Ishikawa (cell line): ENCODE data around the gene HDAC9.

Experiments
- CEBPB ChIP-seq: IDR thresholded peaks from 2 replicates; pipeline ENCODE4 v1.6.1; 2012
- CREB1 ChIP-seq: IDR thresholded peaks from 2 replicates; pipeline ENCODE4 v1.6.1; 2012; ENCODE audit warnings: low read depth
- EGR1 ChIP-seq: IDR thresholded peaks from 2 replicates; pipeline ENCODE4 v1.6.1; 2012
- EP300 ChIP-seq: IDR thresholded peaks from 2 replicates; pipeline ENCODE4 v1.6.1; 2012; ENCODE audit warnings: borderline replicate concordance
- FOXM1 ChIP-seq: IDR thresholded peaks from 2 replicates; pipeline ENCODE4 v1.6.1; 2012; ENCODE audit warnings: low read depth, borderline replicate concordance
- NFIC ChIP-seq: IDR thresholded peaks from 2 replicates; pipeline ENCODE4 v1.6.1; 2012
- RAD21 ChIP-seq: IDR thresholded peaks from 2 replicates; pipeline ENCODE4 v1.6.1; 2012; ENCODE audit warnings: low read depth
- TAF1 ChIP-seq: IDR thresholded peaks from 2 replicates; pipeline ENCODE4 v1.6.1; 2012; ENCODE audit warnings: low read depth, mild to moderate bottlenecking
- TCF12 ChIP-seq: IDR thresholded peaks from 2 replicates; pipeline ENCODE4 v1.6.1; 2012; ENCODE audit warnings: low read depth
- TEAD4 ChIP-seq: IDR thresholded peaks from 2 replicates; pipeline ENCODE4 v1.6.1; 2012
- YY1 ChIP-seq: IDR thresholded peaks from 2 replicates; pipeline ENCODE4 v1.6.1; 2012; ENCODE audit warnings: low read depth
- ZBTB7A ChIP-seq: IDR thresholded peaks from 2 replicates; pipeline ENCODE4 v1.6.1; 2012; ENCODE audit warnings: low read depth
- TF ChIP-seq, protein P1 (sequence below): IDR thresholded peaks from 2 replicates; pipeline ENCODE4 v1.6.1; 2012
- TF ChIP-seq, protein P2 (sequence below): IDR thresholded peaks from 2 replicates; pipeline ENCODE4 v1.6.1; 2012; ENCODE audit warnings: low read depth, mild to moderate bottlenecking
- TF ChIP-seq, protein P3 (sequence below): IDR thresholded peaks from 2 replicates; pipeline ENCODE4 v1.6.1; 2012

Gene HDAC9

DNA sequence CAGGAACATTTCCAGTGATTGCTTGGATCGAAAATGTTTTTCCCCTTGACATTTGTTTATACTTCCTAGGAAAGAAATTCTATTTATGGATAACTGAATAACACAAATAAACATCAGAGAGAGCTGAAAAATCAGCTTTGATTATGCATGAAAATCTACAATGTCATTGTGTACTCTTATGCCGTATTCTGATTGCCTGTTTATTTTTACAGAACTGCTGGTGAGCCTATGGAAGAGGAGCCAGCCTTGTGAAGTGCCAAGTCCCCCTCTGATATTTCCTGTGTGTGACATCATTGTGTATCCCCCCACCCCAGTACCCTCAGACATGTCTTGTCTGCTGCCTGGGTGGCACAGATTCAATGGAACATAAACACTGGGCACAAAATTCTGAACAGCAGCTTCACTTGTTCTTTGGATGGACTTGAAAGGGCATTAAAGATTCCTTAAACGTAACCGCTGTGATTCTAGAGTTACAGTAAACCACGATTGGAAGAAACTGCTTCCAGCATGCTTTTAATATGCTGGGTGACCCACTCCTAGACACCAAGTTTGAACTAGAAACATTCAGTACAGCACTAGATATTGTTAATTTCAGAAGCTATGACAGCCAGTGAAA lies 500.4 kb downstream of the HDAC9 start:
- TF ChIP-seq RAD21 (no peak), YY1 (no peak), ZBTB7A (no peak)

DNA sequence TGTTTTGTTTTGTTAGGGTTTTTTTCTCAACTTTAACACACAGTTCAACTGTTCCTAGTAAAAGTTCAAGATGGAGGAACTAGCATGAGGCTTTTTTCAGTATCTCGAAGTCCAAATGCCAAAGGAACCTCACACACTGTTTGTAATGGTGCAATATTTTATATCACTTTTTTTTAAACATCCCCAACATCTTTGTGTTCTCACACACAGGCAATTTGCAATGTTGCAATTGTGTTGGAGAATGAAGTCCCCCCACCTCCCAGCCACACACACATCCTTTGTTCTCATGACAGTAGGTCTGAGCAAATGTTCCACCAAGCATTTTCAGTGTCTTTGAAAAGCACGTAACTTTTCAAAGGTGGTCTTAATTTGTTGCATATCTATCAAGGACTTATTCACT lies 501.0 kb downstream of the HDAC9 start:
- TF ChIP-seq CREB1 (no peak), CEBPB (no peak), ZBTB7A (no peak), RAD21 (no peak), TEAD4 (no peak), NFIC (no peak), YY1 (no peak), TCF12 (no peak), EP300 (no peak), EGR1 (no peak), TAF1 (no peak), FOXM1 (no peak)
- TF ChIP-seq, protein P1, sequence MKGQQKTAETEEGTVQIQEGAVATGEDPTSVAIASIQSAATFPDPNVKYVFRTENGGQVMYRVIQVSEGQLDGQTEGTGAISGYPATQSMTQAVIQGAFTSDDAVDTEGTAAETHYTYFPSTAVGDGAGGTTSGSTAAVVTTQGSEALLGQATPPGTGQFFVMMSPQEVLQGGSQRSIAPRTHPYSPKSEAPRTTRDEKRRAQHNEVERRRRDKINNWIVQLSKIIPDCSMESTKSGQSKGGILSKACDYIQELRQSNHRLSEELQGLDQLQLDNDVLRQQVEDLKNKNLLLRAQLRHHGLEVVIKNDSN, result no peak
- TF ChIP-seq, protein P2, sequence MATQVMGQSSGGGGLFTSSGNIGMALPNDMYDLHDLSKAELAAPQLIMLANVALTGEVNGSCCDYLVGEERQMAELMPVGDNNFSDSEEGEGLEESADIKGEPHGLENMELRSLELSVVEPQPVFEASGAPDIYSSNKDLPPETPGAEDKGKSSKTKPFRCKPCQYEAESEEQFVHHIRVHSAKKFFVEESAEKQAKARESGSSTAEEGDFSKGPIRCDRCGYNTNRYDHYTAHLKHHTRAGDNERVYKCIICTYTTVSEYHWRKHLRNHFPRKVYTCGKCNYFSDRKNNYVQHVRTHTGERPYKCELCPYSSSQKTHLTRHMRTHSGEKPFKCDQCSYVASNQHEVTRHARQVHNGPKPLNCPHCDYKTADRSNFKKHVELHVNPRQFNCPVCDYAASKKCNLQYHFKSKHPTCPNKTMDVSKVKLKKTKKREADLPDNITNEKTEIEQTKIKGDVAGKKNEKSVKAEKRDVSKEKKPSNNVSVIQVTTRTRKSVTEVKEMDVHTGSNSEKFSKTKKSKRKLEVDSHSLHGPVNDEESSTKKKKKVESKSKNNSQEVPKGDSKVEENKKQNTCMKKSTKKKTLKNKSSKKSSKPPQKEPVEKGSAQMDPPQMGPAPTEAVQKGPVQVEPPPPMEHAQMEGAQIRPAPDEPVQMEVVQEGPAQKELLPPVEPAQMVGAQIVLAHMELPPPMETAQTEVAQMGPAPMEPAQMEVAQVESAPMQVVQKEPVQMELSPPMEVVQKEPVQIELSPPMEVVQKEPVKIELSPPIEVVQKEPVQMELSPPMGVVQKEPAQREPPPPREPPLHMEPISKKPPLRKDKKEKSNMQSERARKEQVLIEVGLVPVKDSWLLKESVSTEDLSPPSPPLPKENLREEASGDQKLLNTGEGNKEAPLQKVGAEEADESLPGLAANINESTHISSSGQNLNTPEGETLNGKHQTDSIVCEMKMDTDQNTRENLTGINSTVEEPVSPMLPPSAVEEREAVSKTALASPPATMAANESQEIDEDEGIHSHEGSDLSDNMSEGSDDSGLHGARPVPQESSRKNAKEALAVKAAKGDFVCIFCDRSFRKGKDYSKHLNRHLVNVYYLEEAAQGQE, result no peak
- TF ChIP-seq, protein P3, sequence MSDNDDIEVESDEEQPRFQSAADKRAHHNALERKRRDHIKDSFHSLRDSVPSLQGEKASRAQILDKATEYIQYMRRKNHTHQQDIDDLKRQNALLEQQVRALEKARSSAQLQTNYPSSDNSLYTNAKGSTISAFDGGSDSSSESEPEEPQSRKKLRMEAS, result no peak

DNA sequence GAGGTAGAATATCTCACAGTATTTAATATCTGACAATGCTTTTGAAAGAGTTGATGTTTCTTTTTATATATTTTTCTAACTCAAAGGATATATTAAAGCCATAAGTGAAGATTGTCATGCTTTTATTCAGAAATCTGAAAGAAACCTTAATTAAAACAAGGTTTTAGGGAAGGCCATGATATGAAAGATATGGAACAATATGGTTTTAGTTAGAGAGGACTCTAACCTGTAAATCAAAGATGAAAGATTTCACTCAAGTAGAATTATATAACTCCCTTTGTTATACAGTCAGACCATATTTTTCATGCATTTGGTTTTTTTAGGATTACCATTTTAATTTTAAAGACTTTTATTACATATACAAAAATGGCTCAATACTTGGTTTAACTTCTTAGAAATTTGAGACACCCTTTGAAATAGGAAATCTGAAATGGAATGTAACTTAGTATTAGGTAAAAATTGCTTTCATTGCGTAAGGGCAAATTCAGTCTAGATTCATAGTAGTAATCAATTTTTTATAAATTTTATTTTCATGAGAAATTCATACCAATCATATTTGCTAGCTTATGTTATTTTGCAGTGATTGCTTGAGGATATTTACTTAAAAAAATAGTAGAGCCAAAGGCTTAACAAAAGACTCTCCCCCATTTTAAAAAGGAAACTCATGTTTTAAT lies 502.1 kb downstream of the HDAC9 start:
- TF ChIP-seq TEAD4, result no peak
- no peak for TF ChIP-seq NFIC
- TF ChIP-seq TCF12, result no peak
- no peak for TF ChIP-seq EP300

DNA sequence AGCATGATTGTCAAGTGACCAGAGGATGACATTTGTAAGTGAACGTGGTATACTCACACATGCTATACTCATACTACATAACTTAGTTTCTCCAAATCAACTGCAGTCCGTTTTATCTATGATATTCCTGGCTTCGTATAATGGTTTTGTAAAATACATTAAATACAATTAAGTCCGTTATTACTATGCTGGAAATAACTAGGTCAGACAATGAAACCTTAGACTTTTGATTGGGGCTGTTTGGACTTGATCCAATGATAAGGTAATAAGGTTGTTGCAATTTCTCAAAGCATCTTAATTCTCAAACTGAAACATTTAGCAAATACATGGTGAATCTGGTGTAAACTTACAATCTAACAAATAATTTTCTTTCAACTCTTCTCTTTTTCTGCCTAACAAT lies 504.9 kb downstream of the HDAC9 start:
- TF ChIP-seq NFIC (no peak), TCF12 (no peak), CREB1 (no peak), EGR1 (no peak), YY1 (no peak), ZBTB7A (no peak), TAF1 (no peak)
- TF ChIP-seq, protein P3, result no peak
- TF ChIP-seq, protein P2, result no peak

DNA sequence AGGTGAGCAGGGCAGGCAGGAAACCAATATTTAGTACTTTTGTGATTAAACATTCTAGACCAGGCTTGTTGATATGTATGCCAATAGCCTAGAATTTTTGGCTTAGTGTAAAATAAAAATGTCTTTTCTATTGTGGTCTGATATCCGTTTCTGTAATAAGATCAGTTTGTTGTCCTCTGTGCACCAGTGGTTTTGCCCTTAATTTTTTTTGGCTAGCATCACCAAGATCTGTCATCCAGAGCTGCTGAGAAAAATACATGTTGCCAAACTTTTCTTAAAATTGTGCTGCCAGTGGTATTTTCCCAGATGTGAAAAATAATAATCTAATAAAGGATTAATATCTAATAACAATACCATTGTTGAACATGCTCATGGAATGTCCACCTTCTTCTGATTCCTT lies 506.3 kb downstream of the HDAC9 start:
- TF ChIP-seq FOXM1 (no peak), NFIC (no peak), EGR1 (no peak), YY1 (no peak)

DNA sequence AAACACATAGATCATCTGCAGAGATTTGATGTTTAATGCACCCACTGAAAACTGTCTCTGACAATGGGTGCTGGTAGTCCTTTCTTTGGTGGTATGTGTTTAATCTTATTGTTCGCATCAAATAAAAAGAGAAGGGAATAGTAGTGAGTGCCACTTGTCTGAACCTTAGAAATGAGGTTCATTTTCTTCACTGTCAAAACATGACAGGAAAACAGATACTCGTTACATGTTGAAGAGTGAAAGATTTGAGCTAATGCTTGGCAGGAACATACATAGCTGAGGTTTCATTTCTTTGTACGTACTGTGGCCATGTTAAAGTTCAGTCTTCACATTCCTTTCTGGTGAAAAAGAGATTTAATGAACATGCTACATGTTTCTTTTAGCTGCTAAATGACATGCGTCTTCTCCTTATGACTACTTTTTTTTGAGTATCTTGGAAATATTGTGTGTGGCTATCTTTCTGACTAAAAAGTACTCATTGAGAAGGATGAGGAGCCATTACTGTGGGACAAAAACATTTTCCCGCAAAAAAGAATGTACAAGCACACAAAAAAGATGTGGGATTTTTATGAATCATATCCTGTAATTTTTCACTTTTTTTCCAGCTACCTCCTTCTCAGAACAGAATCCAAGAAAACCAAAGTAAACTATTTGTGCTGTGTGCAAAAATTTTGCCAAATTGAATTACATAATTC lies 513.8 kb downstream of the HDAC9 start:
- no peak for TF ChIP-seq ZBTB7A
- no peak for TF ChIP-seq EP300
- TF ChIP-seq CREB1, result no peak
- TF ChIP-seq RAD21, result no peak
- TF ChIP-seq EGR1, result no peak
- TF ChIP-seq TAF1, result no peak
- TF ChIP-seq, protein P3, result no peak
- TF ChIP-seq NFIC, result no peak
- TF ChIP-seq, protein P1, result no peak
- TF ChIP-seq, protein P2, result no peak
- TF ChIP-seq YY1, result no peak
- TF ChIP-seq TEAD4, result no peak
- TF ChIP-seq TCF12, result no peak
- TF ChIP-seq CEBPB, result no peak
- no peak for TF ChIP-seq FOXM1
